HG02798 (cell line): Measurements from ENCODE around the gene TSPAN18.

ENCODE experiments used
- ATAC-seq: cut with Tn5 transposase; IDR thresholded peaks from one replicate; pipeline ENCODE4 v1.9.1; 2021; ENCODE audit warnings: mild to moderate bottlenecking; ENCODE audit not compliant: unreplicated experiment, poor library complexity

The TSPAN18 gene

DNA sequence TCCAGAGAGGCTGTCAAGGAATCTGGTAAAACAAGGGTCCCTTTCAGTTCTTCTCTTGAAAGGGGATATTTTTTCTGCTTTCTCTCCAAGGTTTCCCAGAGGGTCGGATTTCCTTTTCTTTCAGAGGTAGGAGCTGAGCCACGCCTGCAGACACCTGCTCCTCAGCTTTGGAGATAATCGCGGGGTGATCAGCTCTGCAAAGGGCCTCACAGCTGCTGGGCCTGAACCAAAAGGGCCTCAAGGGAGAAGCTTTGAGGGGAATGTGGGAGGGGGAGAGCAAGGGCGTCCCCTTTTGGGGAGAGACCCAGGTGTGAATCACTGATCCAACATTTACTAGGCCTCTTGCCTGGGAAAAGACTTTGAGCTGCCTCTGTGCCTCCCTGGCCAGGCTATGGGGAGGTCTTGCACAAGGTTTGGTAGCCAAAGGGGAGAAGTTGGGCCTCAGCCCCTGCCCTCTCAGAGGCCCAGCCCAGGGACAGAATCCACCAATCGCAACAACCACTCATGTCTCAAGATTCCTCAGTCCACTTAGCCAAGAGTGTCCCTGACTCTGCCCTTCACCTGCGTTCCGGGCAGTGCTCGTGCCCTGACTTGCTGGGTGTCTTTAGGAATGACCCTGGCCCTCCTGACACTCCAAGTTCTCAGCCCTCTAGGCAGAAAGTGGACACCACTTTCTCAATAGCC is 237.9 kb downstream of the TSPAN18 start:
- no peak for ATAC-seq

DNA sequence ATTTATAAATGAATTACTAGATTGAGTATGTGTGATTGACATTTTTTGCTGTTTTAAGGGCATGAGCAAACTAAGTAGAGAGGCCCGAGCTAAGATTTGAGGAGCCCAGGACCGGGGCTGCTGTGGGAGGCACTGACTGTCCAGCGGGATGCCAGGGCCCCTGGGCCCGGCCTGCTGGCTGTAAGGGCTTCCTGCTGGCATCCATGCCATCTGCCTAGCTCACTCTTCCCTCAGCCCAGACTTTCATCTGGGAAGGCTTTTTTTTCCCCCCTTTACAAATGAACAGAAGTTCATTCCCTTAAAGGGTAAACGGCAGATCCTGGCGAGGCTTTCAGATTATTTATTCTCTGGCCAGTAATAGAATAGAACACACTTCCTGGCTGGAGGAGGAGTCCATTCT is 239.9 kb downstream of the TSPAN18 start:
- no peak for ATAC-seq

DNA sequence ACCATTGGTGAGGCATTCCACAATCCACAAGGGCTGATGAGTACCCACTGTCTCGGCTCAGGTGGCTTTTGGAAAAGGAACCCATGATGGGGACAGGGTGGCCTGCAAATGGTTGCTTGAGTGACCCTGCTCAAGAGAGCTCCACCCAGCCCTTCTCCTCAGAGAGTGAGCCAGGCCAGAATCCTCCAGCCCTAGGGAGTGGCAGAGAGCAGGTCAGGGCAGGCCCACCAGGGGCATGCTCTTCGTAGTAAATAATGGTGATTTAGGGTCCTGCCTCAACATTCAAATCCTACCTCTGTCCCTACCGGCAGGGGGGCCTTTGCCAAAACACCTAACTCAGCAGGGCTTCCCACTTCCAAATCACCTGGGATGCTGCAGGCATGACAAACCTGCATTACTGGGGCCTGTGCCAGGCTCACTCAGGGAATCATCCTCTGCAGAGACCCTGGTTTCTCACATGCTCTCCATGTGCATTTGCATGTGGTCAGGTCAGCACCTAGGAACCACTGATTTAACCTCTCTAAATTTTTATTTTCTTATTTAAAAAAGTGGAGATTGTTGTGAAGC is 241.3 kb downstream of the TSPAN18 start:
- no peak for ATAC-seq

DNA sequence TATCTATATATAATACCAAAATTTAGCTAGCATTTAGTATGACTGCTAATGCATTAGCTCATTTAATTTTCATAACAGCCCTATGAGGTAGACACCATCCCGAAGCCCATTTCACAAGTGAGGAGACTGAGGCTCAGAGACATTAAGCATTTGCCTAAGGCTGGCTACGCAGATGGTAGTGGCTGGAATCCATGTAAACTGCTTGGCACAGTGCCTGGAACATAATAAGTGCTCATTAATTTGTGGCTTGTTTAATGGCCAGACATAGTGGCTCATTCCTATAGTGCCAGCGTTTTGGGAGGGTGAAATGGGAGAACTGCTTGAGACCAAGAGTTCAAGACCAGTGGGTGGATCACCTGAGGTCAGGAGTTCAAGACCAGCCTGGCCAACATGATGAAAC is 241.7 kb downstream of the TSPAN18 start:
- ATAC-seq, result no peak

DNA sequence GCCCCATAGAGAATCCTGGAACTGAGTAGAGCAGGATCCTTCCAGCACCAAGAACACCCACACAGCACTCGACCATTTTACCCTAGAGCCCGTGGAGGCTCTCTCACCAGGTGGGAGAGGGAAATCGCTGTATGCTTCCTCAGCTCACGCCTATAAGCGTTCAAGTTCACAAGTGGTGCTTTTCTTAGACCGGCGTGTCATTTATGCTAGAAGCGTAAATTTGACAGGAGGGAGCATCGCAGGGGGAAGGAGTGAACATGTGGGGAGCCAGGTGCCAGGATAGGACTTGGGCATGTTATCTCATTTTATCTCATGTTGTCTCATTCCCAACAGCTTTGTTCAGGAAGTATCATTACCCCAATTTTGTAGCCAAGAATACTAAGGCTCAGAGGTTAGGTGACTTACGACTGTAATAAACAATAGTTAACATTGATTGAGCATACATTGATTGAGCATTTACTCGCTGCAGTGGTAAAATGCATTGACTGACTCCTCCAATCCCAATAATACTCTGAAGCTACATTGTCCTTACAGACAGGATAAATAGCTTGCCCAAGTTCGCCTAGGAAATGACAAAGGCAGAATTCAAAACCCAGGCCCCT is 243.0 kb downstream of the TSPAN18 start:
- no peak for ATAC-seq

DNA sequence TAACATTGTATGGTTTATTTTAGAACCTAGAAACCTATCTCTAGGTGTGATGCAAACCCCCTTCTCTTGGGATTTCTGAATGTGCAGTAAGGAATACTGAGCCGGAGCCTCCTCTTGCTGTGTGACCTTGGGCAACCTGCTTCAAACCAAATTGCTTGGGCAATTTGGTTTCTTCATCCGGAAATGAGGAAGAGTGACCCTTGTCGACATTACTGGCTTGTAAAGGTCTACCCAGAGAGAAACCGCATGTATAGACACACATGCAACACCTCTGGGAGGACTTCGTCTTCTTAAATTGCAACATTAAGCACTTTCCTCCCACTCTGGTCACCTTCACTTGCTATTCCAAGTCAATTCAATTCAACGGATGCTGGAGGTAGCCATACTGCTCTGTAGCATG is 243.5 kb downstream of the TSPAN18 start:
- no peak for ATAC-seq

DNA sequence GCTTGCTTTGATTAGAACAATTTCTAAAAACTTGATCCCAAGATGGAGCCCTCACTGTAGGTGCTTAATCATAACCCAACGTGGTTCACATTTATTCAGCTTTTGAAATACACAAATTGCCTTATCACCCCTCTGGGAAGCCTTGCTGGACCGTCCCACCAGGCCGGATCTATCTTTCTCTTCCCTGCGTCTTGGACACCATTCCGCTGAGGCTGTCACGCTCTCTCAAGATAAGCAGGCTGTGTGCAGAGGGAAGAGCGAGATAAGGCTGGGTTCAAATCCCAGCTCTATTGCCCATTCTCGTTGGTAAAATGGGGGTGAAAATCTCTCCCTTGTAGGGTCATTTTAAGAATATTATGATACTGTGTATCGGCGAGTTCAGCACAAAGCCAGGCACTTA is 244.4 kb downstream of the TSPAN18 start:
- ATAC-seq, result no peak

DNA sequence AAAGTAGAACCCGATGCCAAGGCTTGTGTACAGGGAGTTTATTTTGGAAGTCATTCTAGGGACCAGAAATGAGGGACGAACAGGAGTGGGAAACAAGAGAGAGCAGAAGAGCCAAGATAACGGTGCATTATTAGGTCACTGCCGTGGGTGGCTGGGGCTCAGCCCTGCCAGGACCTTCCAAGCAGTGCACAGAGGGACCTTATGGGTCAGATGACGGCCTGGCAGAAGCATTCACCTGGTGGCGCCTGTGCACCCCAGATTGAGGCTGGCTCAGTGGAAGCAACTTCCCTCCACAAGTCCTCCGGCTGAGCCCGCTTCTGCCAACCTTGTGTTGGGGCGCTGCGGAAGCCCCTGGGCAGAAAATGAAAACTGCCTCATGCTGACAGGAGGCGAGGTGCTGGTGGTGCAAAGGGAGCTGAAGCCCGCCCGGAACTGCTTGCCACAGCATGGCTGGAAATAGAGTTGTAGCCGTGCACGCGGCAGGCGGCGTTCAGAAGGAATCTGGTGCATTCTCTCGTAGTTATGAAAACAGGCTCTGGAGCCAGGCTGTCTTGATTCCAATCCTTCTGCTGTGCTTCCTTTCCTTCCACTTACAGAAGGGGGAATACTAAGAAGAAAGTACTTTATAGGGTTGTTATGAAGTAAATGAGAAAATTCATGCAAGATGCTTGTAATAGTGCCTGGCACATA is 246.1 kb downstream of the TSPAN18 start:
- ATAC-seq, result no peak

DNA sequence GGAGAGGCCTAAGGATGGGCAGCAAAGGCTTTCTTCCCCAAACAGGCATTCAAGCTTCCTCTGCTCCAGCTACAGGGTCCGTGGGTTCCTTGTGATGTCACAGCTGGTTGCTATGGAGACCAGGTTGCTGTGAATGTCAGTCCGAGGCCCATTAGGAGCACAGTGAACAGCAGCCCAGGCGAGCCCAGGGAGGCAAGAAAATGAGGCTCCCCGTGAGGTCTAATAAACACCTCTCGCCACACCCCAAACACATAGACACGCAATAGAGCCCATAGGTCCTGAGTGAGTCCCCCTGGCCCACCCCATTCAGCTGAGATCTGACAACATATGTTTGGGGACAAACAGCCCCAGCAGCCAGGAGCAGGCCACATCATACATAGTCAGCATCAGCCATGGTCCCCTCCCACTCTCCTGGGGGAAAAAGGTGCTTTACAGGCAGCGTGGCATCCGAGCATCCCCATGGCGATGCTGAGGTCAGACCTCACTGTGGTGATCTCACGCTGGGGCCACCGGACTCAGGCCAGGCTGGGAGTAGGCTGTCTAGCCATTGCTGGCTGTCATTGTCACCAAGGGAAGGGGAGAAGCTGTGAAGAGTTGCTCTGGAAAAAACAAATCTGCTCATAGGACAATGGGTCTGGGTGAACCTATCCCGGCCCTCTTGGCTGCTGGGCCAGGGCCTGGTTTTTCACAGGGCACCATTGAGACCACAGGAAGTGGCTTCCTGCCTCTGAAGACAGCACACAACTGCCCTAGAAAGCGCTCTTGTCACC is 247.1 kb downstream of the TSPAN18 start:
- ATAC-seq, result no peak

DNA sequence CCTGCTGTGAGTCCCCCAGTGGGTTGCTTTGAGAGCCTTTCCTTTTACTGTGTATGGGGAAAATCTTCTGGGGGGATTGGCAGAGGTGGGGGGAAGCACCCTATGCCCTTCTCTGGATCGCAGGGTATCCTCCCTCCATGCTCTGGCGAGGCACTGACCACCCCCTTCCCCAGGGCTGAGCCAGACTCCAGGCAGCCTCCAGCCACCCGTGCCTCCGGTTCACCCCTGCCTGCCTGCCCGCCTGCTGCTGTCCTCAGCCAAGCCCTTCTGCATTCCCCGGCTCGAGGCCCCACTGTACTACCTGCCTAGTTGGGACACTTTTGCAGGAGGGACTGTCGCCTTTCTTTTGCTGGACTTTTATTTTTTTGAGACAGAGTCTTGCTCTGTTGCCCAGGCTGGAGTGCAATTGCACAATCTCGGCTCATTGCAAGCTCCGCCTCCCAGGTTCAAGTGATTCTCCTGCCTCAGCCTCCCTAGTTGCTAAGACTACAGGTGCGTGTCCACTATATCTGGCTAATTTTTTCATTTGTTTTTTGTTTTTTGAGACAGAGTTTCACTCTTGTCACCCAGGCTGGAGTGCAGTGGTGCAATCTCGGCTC is 247.7 kb downstream of the TSPAN18 start:
- no peak for ATAC-seq

DNA sequence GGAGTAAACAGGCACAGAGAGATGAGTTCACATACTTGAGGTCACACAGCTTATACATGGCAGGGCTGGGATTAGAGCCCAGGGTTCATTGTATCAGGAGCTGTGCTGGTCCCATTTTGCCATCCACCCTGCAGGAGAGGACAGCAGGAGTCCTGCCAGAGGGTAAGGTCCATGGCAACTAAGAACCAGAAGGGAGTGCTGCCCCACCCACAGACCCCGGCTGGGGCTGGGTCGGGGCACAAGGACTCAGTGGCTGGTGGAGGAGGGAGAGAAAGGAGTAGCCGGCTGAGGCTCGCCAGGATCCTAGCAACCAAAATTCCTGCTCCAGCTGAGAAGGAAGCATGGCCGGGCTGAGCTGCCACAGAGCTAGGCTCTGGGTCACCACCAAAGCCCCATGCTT is 249.8 kb downstream of the TSPAN18 start:
- no peak for ATAC-seq

DNA sequence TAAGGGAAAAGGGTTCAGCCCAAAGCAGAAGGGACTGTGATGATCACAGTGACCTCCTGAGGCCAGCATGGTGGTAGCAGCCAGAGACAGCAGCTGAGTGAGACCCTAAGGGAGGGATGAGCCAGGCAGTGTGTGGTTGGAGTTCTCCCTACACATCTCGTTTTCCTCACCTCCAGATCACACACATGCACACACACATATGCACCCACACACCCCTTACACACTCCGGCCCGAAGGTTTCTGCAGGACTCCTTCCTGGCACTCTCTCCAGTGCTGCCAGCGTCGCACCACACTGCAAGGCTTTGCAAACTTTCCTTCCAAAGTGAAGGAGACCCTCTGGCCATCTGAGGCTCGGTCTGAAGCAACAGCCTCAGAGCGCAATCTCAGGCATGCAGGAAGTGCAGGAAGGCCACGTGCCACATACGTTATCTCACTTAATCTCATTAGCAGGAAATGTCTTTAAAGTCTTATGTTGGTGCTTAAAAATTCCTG is 250.8 kb downstream of the TSPAN18 start:
- no peak for ATAC-seq

DNA sequence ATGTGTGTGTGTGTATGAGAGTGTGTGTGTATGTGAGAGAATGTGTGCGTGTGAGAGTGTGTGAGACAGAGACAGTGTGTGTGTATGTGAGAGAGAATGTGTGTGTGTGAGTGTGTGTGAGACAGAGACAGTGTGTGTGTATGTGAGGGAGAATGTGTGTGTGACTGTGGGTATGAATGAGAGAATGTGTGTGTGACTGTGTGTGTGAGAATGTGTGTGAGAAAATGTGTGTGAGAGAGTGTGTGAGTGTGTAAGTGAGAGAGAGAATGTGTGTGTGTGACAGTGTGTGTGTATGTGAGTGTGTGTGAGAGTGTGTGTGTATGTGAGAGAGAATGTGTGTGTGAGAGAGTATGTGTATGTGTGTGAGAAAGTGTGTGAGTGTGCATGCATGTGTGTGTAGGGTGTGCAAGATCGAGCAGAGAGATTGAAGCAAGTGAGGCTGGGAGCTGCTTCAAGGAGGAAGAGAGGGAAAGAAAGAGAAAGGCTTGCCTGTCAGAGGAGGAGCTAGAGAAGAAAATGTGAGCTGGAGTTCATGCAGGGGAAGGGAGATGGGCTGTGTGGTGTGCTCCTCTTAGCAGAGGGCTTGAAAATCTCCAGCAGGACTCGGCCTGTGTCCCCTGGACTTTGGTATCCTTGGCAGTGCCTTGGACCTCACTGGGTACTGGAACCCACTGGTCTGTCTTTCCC is 251.7 kb downstream of the TSPAN18 start:
- ATAC-seq, result no peak

DNA sequence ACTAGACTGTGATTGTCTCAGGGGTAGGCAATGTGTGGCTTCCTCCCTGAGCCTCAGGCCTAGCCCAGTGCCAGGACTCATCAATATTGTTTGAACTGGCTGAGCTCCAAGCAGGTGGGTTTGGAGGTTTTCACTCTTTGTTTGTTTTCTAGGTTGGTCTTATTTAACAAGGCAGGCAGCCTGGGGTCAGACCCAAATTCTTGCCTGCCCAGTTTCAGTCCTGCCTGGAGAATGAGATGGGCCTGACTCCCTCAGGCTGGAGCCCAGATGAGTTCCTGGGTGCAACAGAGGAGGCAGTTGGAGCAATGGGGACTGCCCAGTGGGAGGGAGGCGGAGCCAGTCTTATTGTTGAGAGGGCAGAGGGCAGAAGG is 252.2 kb downstream of the TSPAN18 start:
- no peak for ATAC-seq

DNA sequence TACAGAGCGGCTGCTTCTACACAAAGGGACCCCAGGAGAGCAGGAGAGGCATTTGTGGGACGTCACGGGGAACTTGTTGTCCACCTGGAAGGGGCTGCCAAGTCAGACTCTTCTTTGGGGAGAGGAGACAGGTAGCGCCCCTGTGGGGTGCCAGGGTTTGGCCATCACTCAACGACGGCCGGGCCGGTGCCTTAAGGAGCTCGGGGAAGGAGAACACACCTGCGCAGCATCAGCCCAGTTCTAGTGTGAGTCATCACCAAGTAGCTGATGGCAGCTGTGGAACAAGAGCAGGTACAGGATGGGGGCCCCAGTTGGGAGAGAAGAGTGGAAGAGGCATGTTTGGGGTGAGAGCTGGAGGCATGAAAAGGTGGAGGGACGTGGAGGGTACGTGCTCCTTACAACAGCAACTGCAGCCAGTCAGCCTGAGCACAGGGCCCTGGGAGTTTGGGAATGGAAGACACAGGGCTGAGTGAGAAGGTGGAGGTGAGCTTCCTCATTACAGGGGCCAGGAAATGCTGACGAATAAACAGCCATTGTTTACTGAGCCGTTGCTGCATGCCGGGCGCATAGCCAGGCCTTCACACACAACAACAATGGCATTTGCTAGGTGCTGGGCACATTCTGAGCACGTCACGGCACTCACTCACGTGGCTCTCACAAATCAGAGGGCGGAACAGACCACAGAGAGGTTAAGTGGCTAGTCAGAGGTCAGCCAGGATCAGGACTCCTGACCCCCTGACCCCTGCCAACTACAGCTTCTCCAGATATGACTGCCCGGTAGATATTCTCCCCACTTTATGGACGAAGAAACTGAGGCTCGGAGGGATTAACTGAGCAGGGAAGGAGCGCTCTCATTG is 253.0 kb downstream of the TSPAN18 start:
- no peak for ATAC-seq

DNA sequence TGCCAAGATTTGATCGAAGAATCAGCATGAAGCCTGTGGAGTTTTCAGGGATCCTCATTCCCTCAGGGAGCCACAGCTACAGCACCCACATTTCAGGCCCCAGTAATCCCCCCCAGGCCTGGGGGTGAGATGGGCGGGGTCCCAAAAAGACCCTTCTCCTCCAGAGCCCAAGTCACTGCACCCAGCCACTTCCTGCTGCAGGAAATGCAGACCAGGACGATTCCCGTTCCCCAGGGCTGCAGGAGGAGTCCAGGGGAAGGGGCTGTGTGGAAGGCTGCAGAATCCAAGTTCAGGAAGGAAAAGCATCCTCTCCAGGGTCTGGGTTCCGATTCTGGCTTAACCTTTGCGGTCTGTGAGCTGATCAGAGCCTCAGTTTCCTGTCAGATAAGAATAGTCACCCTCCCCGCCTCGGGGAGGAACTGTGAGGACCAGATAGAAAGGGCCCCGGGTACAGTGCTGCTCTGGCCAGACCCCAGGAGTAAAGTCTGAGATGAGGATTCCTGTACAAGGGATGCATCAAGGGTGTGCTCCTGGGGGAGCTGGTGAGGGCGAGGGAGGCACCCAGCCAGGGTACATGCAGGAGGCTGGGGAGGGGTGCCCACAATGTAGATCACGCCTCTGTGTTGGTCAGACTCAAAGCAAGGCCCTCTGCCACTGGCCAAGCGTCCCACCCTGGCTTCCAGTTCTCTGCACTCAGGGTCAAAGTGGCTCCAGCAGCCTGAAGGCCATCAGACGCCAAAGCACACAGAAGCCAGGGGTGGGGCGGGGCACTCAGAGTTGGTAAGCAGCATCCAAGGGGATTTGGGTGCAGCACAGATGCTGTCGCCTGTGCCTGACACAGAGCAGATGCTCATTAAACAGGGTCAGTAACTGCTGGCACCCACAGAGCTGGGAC is 254.0 kb downstream of the TSPAN18 start:
- ATAC-seq, result no peak
